ENCODE results near the gene CAB39. TPM values are rescaled to one million over a fixed set of nuclear protein-coding genes. Genes with fewer than 3 reads are reported as not detected.

CAB39 gene
- total and polyA plus RNA-seq, 2 donors, result 49.2 to 53.2 TPM

DNA sequence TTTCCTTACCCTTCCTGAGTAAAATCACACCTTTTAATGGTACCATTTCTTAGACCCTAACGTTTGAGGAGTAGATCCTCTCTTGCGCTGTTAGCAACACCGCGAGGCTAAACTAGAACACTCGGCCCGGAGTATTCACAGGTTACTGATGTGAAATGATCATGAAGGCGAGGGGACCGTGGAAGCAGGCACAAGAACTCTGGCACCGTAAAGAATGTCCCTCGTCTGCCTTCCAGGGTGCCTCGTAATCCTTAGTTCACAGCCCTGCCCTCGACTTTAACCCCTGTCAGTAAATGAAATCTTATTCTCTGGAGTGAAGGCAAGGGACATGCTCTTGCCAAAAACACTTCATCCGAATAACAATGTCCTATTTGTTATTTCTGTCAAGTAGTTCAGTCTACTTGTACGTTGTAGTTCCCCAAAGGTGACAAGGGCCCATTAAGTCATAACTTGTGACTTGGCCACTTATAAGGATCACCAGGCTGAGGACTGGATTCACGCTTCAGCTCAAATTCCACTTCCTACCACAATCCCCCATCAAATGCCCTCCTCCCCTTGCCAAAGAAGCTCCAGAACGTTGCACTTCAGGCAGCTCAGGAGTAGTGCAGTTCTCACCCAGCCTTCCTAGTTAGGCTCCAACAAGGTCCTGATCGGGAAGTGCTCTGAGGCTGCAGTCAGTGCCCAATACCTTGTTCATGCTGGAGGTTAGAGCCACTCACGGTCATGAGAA lies 108.8 kb downstream of the CAB39 start:
- H3K36me3 ChIP-seq (ENCODE audit: control insufficient read depth in 2 of 2, insufficient read depth in 2 of 2, low read length in 1 of 2), result peaks cover 23 to 42% of the 10 kb centered on the region in 2 donors

DNA sequence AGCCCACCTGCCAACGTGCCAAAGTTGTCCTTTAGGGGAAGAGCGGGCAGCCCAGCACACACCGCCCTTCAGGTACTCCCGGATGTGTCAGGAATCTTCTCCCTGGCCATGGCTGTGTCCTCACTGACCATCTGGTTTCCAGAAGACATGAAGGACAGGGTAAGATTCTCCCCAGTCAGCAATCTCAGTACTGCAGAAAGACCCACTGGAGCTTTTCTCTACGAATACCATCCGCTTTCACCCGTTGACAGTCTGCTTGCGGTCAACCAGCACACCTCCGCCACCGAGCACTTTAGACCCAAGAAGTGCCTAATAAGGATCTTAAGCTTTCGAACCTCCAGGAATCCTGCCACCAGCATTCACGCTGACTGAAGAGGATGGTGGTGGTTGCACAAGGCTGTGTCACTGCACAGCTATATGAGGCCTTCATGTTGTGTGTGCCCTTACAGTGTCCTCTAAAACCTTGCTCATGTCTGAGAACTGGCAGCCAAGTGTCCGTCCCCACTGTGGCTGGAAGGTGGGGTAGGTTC lies 109.4 kb downstream of the CAB39 start:
- Histone ChIP-seq H3K4me3 (ENCODE audit: low read length in 2 of 2) (no peak overlapping the region), H3K27ac (ENCODE audit: low read depth in 1 of 2, low read length in 1 of 2) (no peak overlapping the region), H3K9me3 (ENCODE audit: control insufficient read depth in 2 of 2, insufficient read depth in 1 of 2, low read length in 1 of 2) (no peaks in the 10 kb centered on the region), H3K4me1 (ENCODE audit: control insufficient read depth in 2 of 2, insufficient read depth in 2 of 2, low read length in 2 of 2) (peaks cover 0 to 3% of the 10 kb centered on the region in 2 donors), H3K36me3 (ENCODE audit: control insufficient read depth in 2 of 2, insufficient read depth in 2 of 2, low read length in 1 of 2) (peaks cover 17 to 36% of the 10 kb centered on the region in 2 donors), H3K27me3 (ENCODE audit: control insufficient read depth in 2 of 2, insufficient read depth in 1 of 2, low read length in 1 of 2) (peaks cover 3 to 14% of the 10 kb centered on the region in 2 donors)
- DNase-seq (ENCODE audit: low read depth in 6 of 9, low spot score in 9 of 9), result no peak
- 97% methylated on average over 13 of the region's 13 CpGs for WGBS

More for the DNA sequence above, 108.8 kb downstream of the CAB39 start:
- H3K27ac ChIP-seq (ENCODE audit: low read depth in 1 of 2, low read length in 1 of 2), result no peak overlapping the region
- H3K27me3 ChIP-seq (ENCODE audit: control insufficient read depth in 2 of 2, insufficient read depth in 1 of 2, low read length in 1 of 2), result peaks cover 3 to 7% of the 10 kb centered on the region in 2 donors
- no peak overlapping the region for H3K4me3 ChIP-seq (ENCODE audit: low read length in 2 of 2)
- no peak for DNase-seq (ENCODE audit: low read depth in 6 of 9, low spot score in 9 of 9)
- peaks cover 0 to 3% of the 10 kb centered on the region in 2 donors for H3K4me1 ChIP-seq (ENCODE audit: control insufficient read depth in 2 of 2, insufficient read depth in 2 of 2, low read length in 2 of 2)
- 92% methylated on average over 18 of the region's 18 CpGs for WGBS
- H3K9me3 ChIP-seq (ENCODE audit: control insufficient read depth in 2 of 2, insufficient read depth in 1 of 2, low read length in 1 of 2), result no peaks in the 10 kb centered on the region

DNA sequence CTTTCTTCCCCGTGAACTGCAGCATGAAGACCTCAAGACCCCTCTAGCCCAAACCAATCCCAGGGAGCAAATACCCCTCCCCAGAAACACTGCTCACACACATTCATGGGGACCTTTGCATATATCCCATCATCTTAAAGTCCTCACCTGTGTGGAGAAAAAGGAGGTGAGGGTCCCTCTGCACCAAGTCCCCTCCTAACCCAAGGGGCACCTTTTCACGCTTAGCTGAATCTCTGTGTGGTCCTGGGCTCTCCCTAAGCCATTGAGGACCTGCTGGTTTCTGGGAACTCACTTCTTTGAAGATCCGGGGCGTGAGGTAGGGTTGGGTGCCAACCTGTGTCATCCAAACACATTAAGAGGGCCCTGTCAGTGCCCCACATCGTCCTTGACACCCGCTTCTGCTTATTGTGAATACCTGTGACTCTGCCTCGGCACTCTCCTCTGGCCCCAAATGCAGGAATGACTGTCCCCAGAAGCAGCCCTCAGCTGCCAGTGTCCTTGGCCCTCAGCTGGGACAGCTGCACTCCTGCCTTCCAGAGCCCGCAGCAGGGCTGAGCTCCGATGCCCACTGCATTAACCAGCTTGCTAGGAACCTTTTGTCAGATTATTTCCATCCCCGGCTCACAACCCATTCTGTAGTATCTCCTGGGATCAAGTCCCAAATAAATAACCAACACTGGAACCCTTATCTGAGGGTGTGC lies 110.8 kb downstream of the CAB39 start:
- WGBS, result 94% methylated on average over 10 of the region's 10 CpGs
- H3K27ac ChIP-seq (ENCODE audit: low read depth in 1 of 2, low read length in 1 of 2), result no peak overlapping the region
- peaks cover 7 to 27% of the 10 kb centered on the region in 2 donors for H3K27me3 ChIP-seq (ENCODE audit: control insufficient read depth in 2 of 2, insufficient read depth in 1 of 2, low read length in 1 of 2)
- no peak for DNase-seq (ENCODE audit: low read depth in 6 of 9, low spot score in 9 of 9)
- H3K4me1 ChIP-seq (ENCODE audit: control insufficient read depth in 2 of 2, insufficient read depth in 2 of 2, low read length in 2 of 2), result peaks cover 0 to 7% of the 10 kb centered on the region in 2 donors
- H3K9me3 ChIP-seq (ENCODE audit: control insufficient read depth in 2 of 2, insufficient read depth in 1 of 2, low read length in 1 of 2), result peaks cover 0 to 7% of the 10 kb centered on the region in 2 donors
- H3K36me3 ChIP-seq (ENCODE audit: control insufficient read depth in 2 of 2, insufficient read depth in 2 of 2, low read length in 1 of 2), result peaks cover 6 to 23% of the 10 kb centered on the region in 2 donors
- H3K4me3 ChIP-seq (ENCODE audit: low read length in 2 of 2), result no peak overlapping the region

DNA sequence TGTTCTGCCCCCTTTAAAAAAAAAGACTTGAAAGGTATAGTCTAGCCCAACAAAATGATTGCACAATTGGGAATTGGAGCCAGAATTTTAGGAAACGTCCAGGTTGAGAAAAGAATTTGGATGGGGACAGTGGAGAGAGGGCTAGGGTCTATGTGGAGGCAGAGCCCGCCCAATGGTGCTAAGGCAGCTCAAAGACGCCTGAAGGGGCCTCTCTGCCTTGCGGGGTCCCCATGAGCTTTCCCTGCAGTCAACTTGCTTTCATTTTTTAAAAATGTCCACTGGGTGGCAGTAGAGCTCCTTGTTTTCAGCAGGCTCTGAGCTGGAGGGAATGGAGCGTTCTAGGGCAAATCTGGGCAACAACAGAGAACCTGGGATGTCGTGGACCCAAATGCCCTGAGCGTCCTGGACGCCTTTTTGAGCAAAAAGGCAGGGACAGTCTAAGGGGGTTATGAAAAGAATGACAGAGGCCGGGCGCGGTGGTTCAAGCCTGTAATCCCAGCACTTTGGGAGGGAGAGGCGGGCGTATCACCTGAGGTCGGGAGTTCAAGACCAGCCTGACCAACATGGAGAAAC lies 111.8 kb downstream of the CAB39 start:
- Histone ChIP-seq H3K27me3 (ENCODE audit: control insufficient read depth in 2 of 2, insufficient read depth in 1 of 2, low read length in 1 of 2) (peaks cover 7 to 38% of the 10 kb centered on the region in 2 donors), H3K4me3 (ENCODE audit: low read length in 2 of 2) (no peak overlapping the region), H3K27ac (ENCODE audit: low read depth in 1 of 2, low read length in 1 of 2) (no peak overlapping the region), H3K36me3 (ENCODE audit: control insufficient read depth in 2 of 2, insufficient read depth in 2 of 2, low read length in 1 of 2) (peaks cover 0 to 15% of the 10 kb centered on the region in 2 donors), H3K9me3 (ENCODE audit: control insufficient read depth in 2 of 2, insufficient read depth in 1 of 2, low read length in 1 of 2) (peaks cover 0 to 7% of the 10 kb centered on the region in 2 donors), H3K4me1 (ENCODE audit: control insufficient read depth in 2 of 2, insufficient read depth in 2 of 2, low read length in 2 of 2) (peaks cover 0 to 11% of the 10 kb centered on the region in 2 donors)
- peak; percentile 63 to 93 (median 87) for DNase-seq (ENCODE audit: low read depth in 6 of 9, low spot score in 9 of 9)
- 25% methylated on average over 14 of the region's 14 CpGs for WGBS

- 94% methylated on average over 1 of the region's 1 CpG for WGBS
- H3K27ac ChIP-seq (ENCODE audit: low read depth in 1 of 2, low read length in 1 of 2), result no peak overlapping the region
- peaks cover 2 to 7% of the 10 kb centered on the region in 2 donors for H3K9me3 ChIP-seq (ENCODE audit: control insufficient read depth in 2 of 2, insufficient read depth in 1 of 2, low read length in 1 of 2)
- H3K27me3 ChIP-seq (ENCODE audit: control insufficient read depth in 2 of 2, insufficient read depth in 1 of 2, low read length in 1 of 2), result peaks cover 7 to 44% of the 10 kb centered on the region in 2 donors
- no peak for DNase-seq (ENCODE audit: low read depth in 6 of 9, low spot score in 9 of 9)
- peaks cover 0 to 11% of the 10 kb centered on the region in 2 donors for H3K4me1 ChIP-seq (ENCODE audit: control insufficient read depth in 2 of 2, insufficient read depth in 2 of 2, low read length in 2 of 2)
- H3K36me3 ChIP-seq (ENCODE audit: control insufficient read depth in 2 of 2, insufficient read depth in 2 of 2, low read length in 1 of 2), result peaks cover 0 to 12% of the 10 kb centered on the region in 2 donors
- no peak overlapping the region for H3K4me3 ChIP-seq (ENCODE audit: low read length in 2 of 2)
These were observed 112.7 kb downstream of the CAB39 start for GRCh38 chr2:230825354-230825753.

- whole genome bisulfite sequencing, result 26% methylated on average over 36 of the region's 36 CpGs
These were observed 115.2 kb downstream of the CAB39 start for GRCh38 chr2:230827774-230828271.

DNA sequence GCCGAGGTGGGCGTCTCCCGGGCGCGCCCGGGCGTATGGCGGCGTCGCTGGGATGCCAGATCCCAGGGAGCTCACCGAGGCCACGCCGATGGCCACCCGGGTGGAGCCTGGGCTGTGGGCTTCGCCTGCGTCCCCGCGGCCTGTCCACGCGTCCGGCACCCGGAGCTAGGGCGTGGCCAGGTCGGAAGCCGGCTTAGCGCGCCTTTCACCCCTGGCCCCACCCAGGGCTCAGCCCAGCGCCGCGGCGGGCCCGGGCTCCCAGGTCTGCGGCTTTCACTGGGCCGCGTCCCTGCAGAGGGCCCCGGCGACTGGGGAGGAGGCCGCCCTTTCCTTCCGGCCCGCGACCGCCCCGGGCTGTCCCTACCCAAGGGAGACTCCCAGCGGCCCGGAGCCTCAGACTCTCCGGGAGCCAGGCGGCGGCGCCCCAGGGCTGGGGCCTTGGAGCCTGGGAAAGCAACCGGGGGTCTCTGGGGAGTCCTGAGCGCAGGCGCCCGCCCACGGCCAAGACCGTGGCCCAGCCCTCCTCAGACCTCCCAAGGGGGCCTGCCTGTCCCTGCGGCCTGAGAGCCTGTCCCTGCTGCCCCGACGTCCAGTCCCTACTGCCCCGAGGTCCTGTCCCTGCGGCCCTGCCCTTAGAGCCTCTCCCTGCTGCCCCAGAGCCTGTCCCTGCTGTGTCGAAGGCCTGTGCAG lies 115.8 kb downstream of the CAB39 start:
- no peak for DNase-seq (ENCODE audit: low read depth in 6 of 9, low spot score in 9 of 9)
- peaks cover 7 to 44% of the 10 kb centered on the region in 2 donors for H3K27me3 ChIP-seq (ENCODE audit: control insufficient read depth in 2 of 2, insufficient read depth in 1 of 2, low read length in 1 of 2)
- peaks cover 0 to 11% of the 10 kb centered on the region in 2 donors for H3K4me1 ChIP-seq (ENCODE audit: control insufficient read depth in 2 of 2, insufficient read depth in 2 of 2, low read length in 2 of 2)
- no peaks in the 10 kb centered on the region for H3K36me3 ChIP-seq (ENCODE audit: control insufficient read depth in 2 of 2, insufficient read depth in 2 of 2, low read length in 1 of 2)
- H3K27ac ChIP-seq (ENCODE audit: low read depth in 1 of 2, low read length in 1 of 2), result no peak overlapping the region
- peaks cover 2 to 7% of the 10 kb centered on the region in 2 donors for H3K9me3 ChIP-seq (ENCODE audit: control insufficient read depth in 2 of 2, insufficient read depth in 1 of 2, low read length in 1 of 2)
- WGBS, result 16% methylated on average over 61 of the region's 61 CpGs
- peak overlapping the region in 1 of 2 donors; percentile 37 for H3K4me3 ChIP-seq (ENCODE audit: low read length in 2 of 2)

More at GRCh38 chr2:230827774-230828271, 115.2 kb downstream of the CAB39 start:
- Histone ChIP-seq H3K9me3 (ENCODE audit: control insufficient read depth in 2 of 2, insufficient read depth in 1 of 2, low read length in 1 of 2) (peaks cover 2 to 7% of the 10 kb centered on the region in 2 donors), H3K27me3 (ENCODE audit: control insufficient read depth in 2 of 2, insufficient read depth in 1 of 2, low read length in 1 of 2) (peaks cover 7 to 44% of the 10 kb centered on the region in 2 donors), H3K27ac (ENCODE audit: low read depth in 1 of 2, low read length in 1 of 2) (no peak overlapping the region), H3K4me3 (ENCODE audit: low read length in 2 of 2) (peak overlapping the region in 1 of 2 donors; percentile 37), H3K4me1 (ENCODE audit: control insufficient read depth in 2 of 2, insufficient read depth in 2 of 2, low read length in 2 of 2) (peaks cover 0 to 11% of the 10 kb centered on the region in 2 donors), H3K36me3 (ENCODE audit: control insufficient read depth in 2 of 2, insufficient read depth in 2 of 2, low read length in 1 of 2) (no peaks in the 10 kb centered on the region)
- no peak for DNase-seq (ENCODE audit: low read depth in 6 of 9, low spot score in 9 of 9)

- H3K36me3 ChIP-seq (ENCODE audit: control insufficient read depth in 2 of 2, insufficient read depth in 2 of 2, low read length in 1 of 2), result no peaks in the 10 kb centered on the region
- DNase-seq (ENCODE audit: low read depth in 6 of 9, low spot score in 9 of 9), result no peak
- H3K9me3 ChIP-seq (ENCODE audit: control insufficient read depth in 2 of 2, insufficient read depth in 1 of 2, low read length in 1 of 2), result peaks cover 2 to 7% of the 10 kb centered on the region in 2 donors
- peaks cover 7 to 44% of the 10 kb centered on the region in 2 donors for H3K27me3 ChIP-seq (ENCODE audit: control insufficient read depth in 2 of 2, insufficient read depth in 1 of 2, low read length in 1 of 2)
- H3K27ac ChIP-seq (ENCODE audit: low read depth in 1 of 2, low read length in 1 of 2), result no peak overlapping the region
- WGBS, result 99% methylated on average over 14 of the region's 14 CpGs
- H3K4me3 ChIP-seq (ENCODE audit: low read length in 2 of 2), result no peak overlapping the region
- peaks cover 0 to 8% of the 10 kb centered on the region in 2 donors for H3K4me1 ChIP-seq (ENCODE audit: control insufficient read depth in 2 of 2, insufficient read depth in 2 of 2, low read length in 2 of 2)
These were observed 116.7 kb downstream of the CAB39 start for GRCh38 chr2:230829293-230829692.

Data from thymus (tissue), 11 donors.